ENCODE data around the gene WNT5B.

The WNT5B gene

GRCh38 chr12:1670358-1671268 is 41.6 kb downstream of the WNT5B start:
- TF ChIP-seq CTCF (IDR thresholded peaks at IDR 0.05; ENCODE audit: control extremely low read depth, extremely low read depth, low read depth, missing control alignments), result no peak
- ChIA-PET CTCF (interaction anchor here (1.5 to 5.7 kb wide), 6 partner anchors 11 to 120 kb away, joined by 4 to 21 read pairs (median 6); no protein-coding TSS in a partner anchor), POLR2A (no interaction called here)
- no peak for DNase-seq (ENCODE audit: extremely low spot score)

GRCh38 chr12:1676043-1676442 is 47.0 kb downstream of the WNT5B start:
- POLR2A ChIA-PET, result no interaction called here
- CTCF ChIA-PET, result interaction anchor here (2.5 kb wide), 1 partner anchor 23 kb away, joined by 11 read pairs; no protein-coding TSS in a partner anchor
- no peak for TF ChIP-seq CTCF (IDR thresholded peaks at IDR 0.05; ENCODE audit: control extremely low read depth, extremely low read depth, low read depth, missing control alignments)
- no peak for DNase-seq (ENCODE audit: extremely low spot score)

GRCh38 chr12:1680804-1681492 is 51.9 kb downstream of the WNT5B start:
- DNase-seq (ENCODE audit: extremely low spot score), result no peak
- CTCF ChIA-PET, result interaction anchor here (0.9 to 2.2 kb wide), 8 partner anchors 16 to 114 kb away, joined by 3 to 5 read pairs (median 4); no protein-coding TSS in a partner anchor
- no peak for TF ChIP-seq CTCF (IDR thresholded peaks at IDR 0.05; ENCODE audit: control extremely low read depth, extremely low read depth, low read depth, missing control alignments)
- POLR2A ChIA-PET, result no interaction called here

GRCh38 chr12:1681493-1681807 is 52.4 kb downstream of the WNT5B start:
- ChIA-PET CTCF (interaction anchor here (0.9 to 1.6 kb wide), 7 partner anchors 16 to 114 kb away, joined by 3 to 4 read pairs (median 4); no protein-coding TSS in a partner anchor), POLR2A (no interaction called here)
- TF ChIP-seq CTCF (IDR thresholded peaks at IDR 0.05; ENCODE audit: control extremely low read depth, extremely low read depth, low read depth, missing control alignments), result no peak
- DNase-seq (ENCODE audit: extremely low spot score), result no peak

- ChIA-PET POLR2A (no interaction called here), CTCF (interaction anchor here (1.0 to 1.6 kb wide), 3 partner anchors 53 to 252 kb away, joined by 3 to 12 read pairs (median 3); no protein-coding TSS in a partner anchor)
Measured at GRCh38 chr12:1688086-1688710, 59.2 kb downstream of the WNT5B start.

More at GRCh38 chr12:1688086-1688710, 59.2 kb downstream of the WNT5B start:
- TF ChIP-seq CTCF (IDR thresholded peaks at IDR 0.05; ENCODE audit: control extremely low read depth, extremely low read depth, low read depth, missing control alignments), result no peak
- no peak for DNase-seq (ENCODE audit: extremely low spot score)

All from GM10248 (cell line).